ENCODE results near the gene AGAP9. TPM values are rescaled to one million over a fixed set of nuclear protein-coding genes. Genes with fewer than 3 reads are reported as not detected.
"Not testable (repeated sequence)": the region's sequence is repeated elsewhere in the genome, so short reads cannot be mapped to it uniquely, and the experiment has no call there.

The AGAP9 gene
- total RNA-seq, 1 experiment from 2014 or later, result 7.4 TPM

GRCh38 chr10:47565517-47565920 lies 42.1 kb upstream of the AGAP9 start:
- H3K79me2 ChIP-seq (ENCODE audit: insufficient read depth, low read length); POLR2A ChIA-PET; H3K36me3 ChIP-seq (ENCODE audit: control insufficient read depth in 1 of 2, insufficient read depth in 2 of 2, low read length in 2 of 2); RAD21 ChIA-PET (ENCODE audit: low non-redundant PET in 1 of 2, low total read pairs in 2 of 2, uncharacterized antibody in 2 of 2, unreplicated experiment in 2 of 2); intact Hi-C loops (cut with micrococcal nuclease); H3K9me3 ChIP-seq (ENCODE audit: control insufficient read depth in 1 of 2, insufficient read depth in 1 of 2, low read depth in 1 of 2, low read length in 2 of 2); H3K9ac ChIP-seq (ENCODE audit: low read length); BruUV-seq (replicated peaks); ATAC-seq; H3K27ac ChIP-seq (ENCODE audit: low read depth, low read length); H3K4me1 ChIP-seq (ENCODE audit: control insufficient read depth in 1 of 2, insufficient read depth in 2 of 2, low read length in 2 of 2); H3K27me3 ChIP-seq (ENCODE audit: insufficient read depth, low read length); H3K4me3 ChIP-seq (replicated peaks in 1 of 2; ENCODE audit: low read depth in 1 of 2, low read length in 2 of 2); H3K4me2 ChIP-seq (ENCODE audit: low read length); DNase-seq (ENCODE audit: low read depth, low spot score); H2AFZ ChIP-seq (ENCODE audit: low read depth, low read length, poor library complexity, severe bottlenecking); CTCF ChIA-PET; H3K9me2 ChIP-seq (ENCODE audit: insufficient read depth); H4K20me1 ChIP-seq (ENCODE audit: insufficient read depth): not testable (repeated sequence)

- H3K9ac ChIP-seq (ENCODE audit: low read length); ATAC-seq; H3K27ac ChIP-seq (ENCODE audit: low read depth, low read length); DNase-seq (ENCODE audit: low read depth, low spot score); H3K9me2 ChIP-seq (ENCODE audit: insufficient read depth); H3K36me3 ChIP-seq (ENCODE audit: control insufficient read depth in 1 of 2, insufficient read depth in 2 of 2, low read length in 2 of 2); H3K9me3 ChIP-seq (ENCODE audit: control insufficient read depth in 1 of 2, insufficient read depth in 1 of 2, low read depth in 1 of 2, low read length in 2 of 2); POLR2A ChIA-PET; H3K4me3 ChIP-seq (replicated peaks in 1 of 2; ENCODE audit: low read depth in 1 of 2, low read length in 2 of 2); H3K4me1 ChIP-seq (ENCODE audit: control insufficient read depth in 1 of 2, insufficient read depth in 2 of 2, low read length in 2 of 2); H3K79me2 ChIP-seq (ENCODE audit: insufficient read depth, low read length); H3K27me3 ChIP-seq (ENCODE audit: insufficient read depth, low read length); intact Hi-C loops (cut with micrococcal nuclease); BruUV-seq (replicated peaks); RAD21 ChIA-PET (ENCODE audit: low non-redundant PET in 1 of 2, low total read pairs in 2 of 2, uncharacterized antibody in 2 of 2, unreplicated experiment in 2 of 2); H4K20me1 ChIP-seq (ENCODE audit: insufficient read depth); H2AFZ ChIP-seq (ENCODE audit: low read depth, low read length, poor library complexity, severe bottlenecking); CTCF ChIA-PET; H3K4me2 ChIP-seq (ENCODE audit: low read length): not testable (repeated sequence)
Observed at GRCh38 chr10:47564953-47565352, 41.5 kb upstream of the AGAP9 start.

GRCh38 chr10:47564318-47564717 lies 40.9 kb upstream of the AGAP9 start:
- H3K4me3 ChIP-seq (replicated peaks in 1 of 2; ENCODE audit: low read depth in 1 of 2, low read length in 2 of 2); H3K9me3 ChIP-seq (ENCODE audit: control insufficient read depth in 1 of 2, insufficient read depth in 1 of 2, low read depth in 1 of 2, low read length in 2 of 2); H2AFZ ChIP-seq (ENCODE audit: low read depth, low read length, poor library complexity, severe bottlenecking); H3K27me3 ChIP-seq (ENCODE audit: insufficient read depth, low read length); H3K4me2 ChIP-seq (ENCODE audit: low read length); H3K9ac ChIP-seq (ENCODE audit: low read length); ATAC-seq; H3K79me2 ChIP-seq (ENCODE audit: insufficient read depth, low read length); CTCF ChIA-PET; BruUV-seq (replicated peaks); H3K9me2 ChIP-seq (ENCODE audit: insufficient read depth); DNase-seq (ENCODE audit: low read depth, low spot score); POLR2A ChIA-PET; RAD21 ChIA-PET (ENCODE audit: low non-redundant PET in 1 of 2, low total read pairs in 2 of 2, uncharacterized antibody in 2 of 2, unreplicated experiment in 2 of 2); H3K36me3 ChIP-seq (ENCODE audit: control insufficient read depth in 1 of 2, insufficient read depth in 2 of 2, low read length in 2 of 2); H3K27ac ChIP-seq (ENCODE audit: low read depth, low read length); intact Hi-C loops (cut with micrococcal nuclease); H4K20me1 ChIP-seq (ENCODE audit: insufficient read depth); H3K4me1 ChIP-seq (ENCODE audit: control insufficient read depth in 1 of 2, insufficient read depth in 2 of 2, low read length in 2 of 2): not testable (repeated sequence)

GRCh38 chr10:47560452-47560851 lies 37.0 kb upstream of the AGAP9 start:
- H3K9me3 ChIP-seq (ENCODE audit: control insufficient read depth in 1 of 2, insufficient read depth in 1 of 2, low read depth in 1 of 2, low read length in 2 of 2); H3K4me1 ChIP-seq (ENCODE audit: control insufficient read depth in 1 of 2, insufficient read depth in 2 of 2, low read length in 2 of 2); POLR2A ChIA-PET; DNase-seq (ENCODE audit: low read depth, low spot score); H3K27ac ChIP-seq (ENCODE audit: low read depth, low read length); H4K20me1 ChIP-seq (ENCODE audit: insufficient read depth); intact Hi-C loops (cut with micrococcal nuclease); H3K4me3 ChIP-seq (replicated peaks in 1 of 2; ENCODE audit: low read depth in 1 of 2, low read length in 2 of 2); RAD21 ChIA-PET (ENCODE audit: low non-redundant PET in 1 of 2, low total read pairs in 2 of 2, uncharacterized antibody in 2 of 2, unreplicated experiment in 2 of 2); H3K4me2 ChIP-seq (ENCODE audit: low read length); H3K27me3 ChIP-seq (ENCODE audit: insufficient read depth, low read length); H3K9ac ChIP-seq (ENCODE audit: low read length); H2AFZ ChIP-seq (ENCODE audit: low read depth, low read length, poor library complexity, severe bottlenecking); H3K79me2 ChIP-seq (ENCODE audit: insufficient read depth, low read length); BruUV-seq (replicated peaks); H3K9me2 ChIP-seq (ENCODE audit: insufficient read depth); H3K36me3 ChIP-seq (ENCODE audit: control insufficient read depth in 1 of 2, insufficient read depth in 2 of 2, low read length in 2 of 2); CTCF ChIA-PET; ATAC-seq: not testable (repeated sequence)

- H4K20me1 ChIP-seq (ENCODE audit: insufficient read depth); POLR2A ChIA-PET; H3K79me2 ChIP-seq (ENCODE audit: insufficient read depth, low read length); H3K36me3 ChIP-seq (ENCODE audit: control insufficient read depth in 1 of 2, insufficient read depth in 2 of 2, low read length in 2 of 2); H3K9me3 ChIP-seq (ENCODE audit: control insufficient read depth in 1 of 2, insufficient read depth in 1 of 2, low read depth in 1 of 2, low read length in 2 of 2); H3K9ac ChIP-seq (ENCODE audit: low read length); DNase-seq (ENCODE audit: low read depth, low spot score); H2AFZ ChIP-seq (ENCODE audit: low read depth, low read length, poor library complexity, severe bottlenecking); RAD21 ChIA-PET (ENCODE audit: low non-redundant PET in 1 of 2, low total read pairs in 2 of 2, uncharacterized antibody in 2 of 2, unreplicated experiment in 2 of 2); H3K27ac ChIP-seq (ENCODE audit: low read depth, low read length); H3K9me2 ChIP-seq (ENCODE audit: insufficient read depth); intact Hi-C loops (cut with micrococcal nuclease); ATAC-seq; H3K4me1 ChIP-seq (ENCODE audit: control insufficient read depth in 1 of 2, insufficient read depth in 2 of 2, low read length in 2 of 2); BruUV-seq (replicated peaks); H3K4me2 ChIP-seq (ENCODE audit: low read length); H3K27me3 ChIP-seq (ENCODE audit: insufficient read depth, low read length); CTCF ChIA-PET; H3K4me3 ChIP-seq (replicated peaks in 1 of 2; ENCODE audit: low read depth in 1 of 2, low read length in 2 of 2): not testable (repeated sequence)
Observed at GRCh38 chr10:47559718-47560308, 36.4 kb upstream of the AGAP9 start.
